GM12878 (cell line): ENCODE results near the gene DTD1. TPM values are rescaled to one million over a fixed set of nuclear protein-coding genes. Genes with fewer than 3 reads are reported as not detected.
A peak's percentile ranks its signal among the peaks of the same experiment; 100 is the strongest.

Experiments
- ATF7 ChIP-seq: fragments of 450-650 bp; IDR thresholded peaks from 2 replicates; pipeline ENCODE4 v1.6.1; 2016; ENCODE audit warnings: low read depth, mild to moderate bottlenecking
- FOXK2 ChIP-seq: fragments of 450-650 bp; IDR thresholded peaks from 2 replicates; pipeline ENCODE4 v1.6.1; 2017; ENCODE audit warnings: mild to moderate bottlenecking, moderate library complexity
- HDAC2 ChIP-seq: fragments of 200-600 bp; sonication (generic); IDR thresholded peaks from 2 replicates; pipeline ENCODE4 v1.6.1; 2017
- NFYB ChIP-seq: IDR thresholded peaks from 2 replicates; pipeline ENCODE4 v1.6.1; 2011; ENCODE audit warnings: low read depth, mild to moderate bottlenecking, low read length, improper control_type of control experiment, moderate library complexity; ENCODE audit not compliant: insufficient read depth
- POLR2AphosphoS5 ChIP-seq: IDR thresholded peaks from 2 replicates; pipeline ENCODE4 v1.6.1; 2011; ENCODE audit warnings: mild to moderate bottlenecking, low read length, inconsistent platforms
- RELB ChIP-seq: fragments of 450-650 bp; IDR thresholded peaks from 2 replicates; pipeline ENCODE4 v1.6.1; 2017; ENCODE audit warnings: low read depth, mild to moderate bottlenecking, moderate library complexity
- SMARCA5 ChIP-seq: fragments of 450-650 bp; IDR thresholded peaks from 2 replicates; pipeline ENCODE4 v1.6.1; 2017; ENCODE audit warnings: mild to moderate bottlenecking
- TBL1XR1 ChIP-seq: IDR thresholded peaks from 2 replicates; pipeline ENCODE4 v1.6.1; 2012; ENCODE audit warnings: low read depth, low read length, improper control_type of control experiment
- ZBTB40 ChIP-seq: fragments of 450-650 bp; IDR thresholded peaks from 2 replicates; pipeline ENCODE4 v1.6.1; 2016; ENCODE audit warnings: mild to moderate bottlenecking, moderate library complexity, borderline replicate concordance
- polyA plus RNA-seq, 11 experiments: library from polyadenylated mRNA; depleted of rRNA in 4 of 11; unstranded in 6 of 11; stranded (reverse) in 5 of 11; fragments of >200 nt; fragmentation: Nextera tagmentation in 4 of 11; fragmentation: Illumina TruSeq in 1 of 11; extraction: Ambion mirVana in 4 of 11; extraction: Trizol in 1 of 11; gene quantifications; 1 replicate in 1 of 11; 2 replicates in 10 of 11; pipeline versions ENCODE4 v1.2.1 to v1.2.3, GENCODE V29; 2011 to 2016; ENCODE audit warnings: inconsistent platforms in 2 of 11, missing spikeins in 2 of 11, low read depth in 1 of 11
- total RNA-seq, 4 experiments: library from RNA; depleted of rRNA in 3 of 4; stranded (reverse); fragments of >200 nt in 3 of 4; fragmentation: Illumina TruSeq in 1 of 4; extraction: Trizol in 1 of 4; gene quantifications; 2 replicates each; pipeline versions ENCODE4 v1.2.1 to v1.2.3, GENCODE V29; 2013 to 2021

The DTD1 gene
- total and polyA plus RNA-seq, 10 of the 15 experiments (the other 5 are each of a cell fraction or from before 2014, with no cell fraction given) = 24.3 to 99.8 (median 63.3) TPM

- TF ChIP-seq ZBTB40 (no peak), NFYB (no peak), POLR2AphosphoS5 (no peak), TBL1XR1 (no peak), HDAC2 (no peak), ATF7 (peak; percentile 47; the same call in 1 of the 2 replicates), SMARCA5 (no peak), FOXK2 (no peak), RELB (no peak)
- TF ChIP-seq, all 136 proteins: peak for 10
Observed at GRCh38 chr20:18750735-18751134, 162.9 kb downstream of the DTD1 start (continued).
